Panc1 (cell line): ENCODE results near the gene INPP5F. TPM values are rescaled to one million over a fixed set of nuclear protein-coding genes. Genes with fewer than 3 reads are reported as not detected.
A peak's percentile ranks its signal among the peaks of the same experiment; 100 is the strongest.

Source experiments
- ATAC-seq: fragments of 200-7000 bp; cut with Tn5 transposase; 2 replicates; pipeline ENCODE4 v1.9.1; 2020; ENCODE audit warnings: mild to moderate bottlenecking, moderate library complexity
- BruUV-seq: library from RNA; stranded (reverse); fragments of 400-500 nt; replicated peaks from 2 replicates; lab custom pipeline; 2021; lab: Mats Ljungman, UMichigan
- CTCF ChIA-PET: fragments of 300-600 bp; sonication (Branson Sonifier 250); formaldehyde crosslinking; loops from one replicate; lab custom pipeline; 2022; ENCODE audit warnings: antibody characterized with exemption; lab: Charles Lee
- POLR2A ChIA-PET: fragments of 300-600 bp; sonication (Branson Sonifier 250); formaldehyde crosslinking; loops from one replicate; lab custom pipeline; 2022; ENCODE audit warnings: antibody characterized with exemption; lab: Charles Lee
- DNase-seq: peaks from one replicate; pipeline ENCODE4 v3.0.0-alpha.2; 2010; ENCODE audit warnings: low read depth, low spot score
- H3K27ac ChIP-seq: 2 replicates; pipeline ENCODE4 v1.5.1; 2011; ENCODE audit warnings: mild to moderate bottlenecking, low read length, inconsistent platforms
- H3K27me3 ChIP-seq: fragments of 200-500 bp; sonication (Bioruptor generic); 2 replicates; pipeline ENCODE4 v1.6.0; 2014; ENCODE audit warnings: low read length, inconsistent platforms; ENCODE audit not compliant: control insufficient read depth, insufficient read depth
- H3K36me3 ChIP-seq: fragments of 200-500 bp; sonication (Bioruptor generic); 2 replicates; pipeline ENCODE4 v1.5.1; 2014; ENCODE audit warnings: inconsistent platforms, mild to moderate bottlenecking, low read length, moderate library complexity; ENCODE audit not compliant: control insufficient read depth, insufficient read depth
- H3K4me1 ChIP-seq: 2 replicates; pipeline ENCODE4 v1.5.1; 2011; ENCODE audit warnings: inconsistent platforms, mild to moderate bottlenecking, low read length, moderate library complexity; ENCODE audit not compliant: control insufficient read depth, insufficient read depth
- H3K4me3 ChIP-seq, 2 experiments: 2 replicates each; pipeline ENCODE4 v1.5.1; 2011 to 2012; ENCODE audit warnings: low read depth in 2 of 2, low read length in 2 of 2, mild to moderate bottlenecking in 2 of 2, inconsistent platforms in 1 of 2, moderate library complexity in 1 of 2
- H3K9me3 ChIP-seq: fragments of 200-500 bp; sonication (Bioruptor generic); 2 replicates; pipeline ENCODE4 v1.5.1; 2014; ENCODE audit warnings: low read depth, mild to moderate bottlenecking, inconsistent platforms, low read length, moderate library complexity; ENCODE audit not compliant: control insufficient read depth, insufficient read depth
- POLR2AphosphoS5 ChIP-seq: IDR thresholded peaks from 2 replicates; pipeline ENCODE4 v1.6.1; 2012; ENCODE audit warnings: mild to moderate bottlenecking, low read depth, low read length, moderate library complexity
- SIN3A ChIP-seq: IDR thresholded peaks from 2 replicates; pipeline ENCODE4 v1.6.1; 2012; ENCODE audit warnings: low read depth, mild to moderate bottlenecking, low read length, moderate library complexity, borderline replicate concordance; ENCODE audit not compliant: insufficient read depth
- TCF7L2 ChIP-seq: IDR thresholded peaks from 2 replicates; pipeline ENCODE4 v1.6.1; 2011; ENCODE audit warnings: mild to moderate bottlenecking, low read depth, low read length, inconsistent platforms
- in situ Hi-C: cut with HindIII; loops from 2 replicates; pipeline ENCODE4 v1.10.0; 2016; ENCODE audit warnings: low sequenced_read_pairs, low pct_unique_long_range_greater_than_20kb
- intact Hi-C: fragments of 100-400 bp; cut with micrococcal nuclease; formaldehyde crosslinking; loops from one replicate; pipeline ENCODE4 v1.10.0; 2022; ENCODE audit not compliant: unreplicated experiment
- total RNA-seq: library from RNA; stranded (reverse); gene quantifications from one replicate; pipeline ENCODE4 v1.2.1, GENCODE V29; 2021; ENCODE audit not compliant: unreplicated experiment
- TF ChIP-seq, protein P1 (sequence below): fragments of 450-650 bp; IDR thresholded peaks from 2 replicates; pipeline ENCODE4 v1.5.1; 2017; ENCODE audit warnings: mild to moderate bottlenecking
- TF ChIP-seq, protein P2 (sequence below), 2 experiments: IDR thresholded peaks; 2 replicates each; pipeline ENCODE4 v1.6.1; 2011 to 2012; ENCODE audit warnings: low read depth in 2 of 2, control low read depth in 1 of 2, low read length in 1 of 2, mild to moderate bottlenecking in 1 of 2, moderate library complexity in 1 of 2; ENCODE audit not compliant: insufficient read depth in 1 of 2

INPP5F gene
- total RNA-seq, 1 experiment from 2014 or later = 26.7 TPM

DNA sequence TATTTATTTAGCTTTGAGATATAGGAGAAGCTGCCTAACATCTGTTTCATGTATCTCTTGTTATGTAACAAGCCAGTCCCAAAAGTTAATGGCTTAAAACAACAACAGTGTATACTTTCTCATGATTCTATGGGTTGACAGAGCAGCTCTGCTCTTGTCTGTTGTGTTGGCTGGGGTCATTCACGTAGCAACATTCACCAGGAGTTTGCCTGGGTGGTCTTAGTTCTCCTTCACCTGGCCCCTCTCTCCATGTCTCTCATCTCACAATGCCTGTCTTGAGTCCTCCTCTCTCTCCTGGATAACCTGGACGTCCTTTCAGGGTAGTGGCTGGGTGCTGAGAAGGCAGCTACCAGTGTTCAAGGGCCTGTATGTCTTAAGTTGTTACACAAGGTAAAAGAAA is 27.5 kb downstream of the INPP5F start:
- Histone ChIP-seq H3K27me3 (no peaks in the 10 kb centered on the region), H3K27ac (0 out of 2 replicates have a peak overlapping the region, but pooled peaks have one; percentile 12), H3K36me3 (no peaks in the 10 kb centered on the region), H3K4me1 (peaks cover 7% of the 10 kb centered on the region), H3K4me3 (no peak overlapping the region), H3K9me3 (no peaks in the 10 kb centered on the region)
- no peak for DNase-seq
- POLR2A ChIA-PET = no interaction called here
- no peak for TF ChIP-seq TCF7L2
- TF ChIP-seq POLR2AphosphoS5 = no peak
- TF ChIP-seq, protein P1, sequence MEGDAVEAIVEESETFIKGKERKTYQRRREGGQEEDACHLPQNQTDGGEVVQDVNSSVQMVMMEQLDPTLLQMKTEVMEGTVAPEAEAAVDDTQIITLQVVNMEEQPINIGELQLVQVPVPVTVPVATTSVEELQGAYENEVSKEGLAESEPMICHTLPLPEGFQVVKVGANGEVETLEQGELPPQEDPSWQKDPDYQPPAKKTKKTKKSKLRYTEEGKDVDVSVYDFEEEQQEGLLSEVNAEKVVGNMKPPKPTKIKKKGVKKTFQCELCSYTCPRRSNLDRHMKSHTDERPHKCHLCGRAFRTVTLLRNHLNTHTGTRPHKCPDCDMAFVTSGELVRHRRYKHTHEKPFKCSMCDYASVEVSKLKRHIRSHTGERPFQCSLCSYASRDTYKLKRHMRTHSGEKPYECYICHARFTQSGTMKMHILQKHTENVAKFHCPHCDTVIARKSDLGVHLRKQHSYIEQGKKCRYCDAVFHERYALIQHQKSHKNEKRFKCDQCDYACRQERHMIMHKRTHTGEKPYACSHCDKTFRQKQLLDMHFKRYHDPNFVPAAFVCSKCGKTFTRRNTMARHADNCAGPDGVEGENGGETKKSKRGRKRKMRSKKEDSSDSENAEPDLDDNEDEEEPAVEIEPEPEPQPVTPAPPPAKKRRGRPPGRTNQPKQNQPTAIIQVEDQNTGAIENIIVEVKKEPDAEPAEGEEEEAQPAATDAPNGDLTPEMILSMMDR = no peak
- TF ChIP-seq, protein P2, sequence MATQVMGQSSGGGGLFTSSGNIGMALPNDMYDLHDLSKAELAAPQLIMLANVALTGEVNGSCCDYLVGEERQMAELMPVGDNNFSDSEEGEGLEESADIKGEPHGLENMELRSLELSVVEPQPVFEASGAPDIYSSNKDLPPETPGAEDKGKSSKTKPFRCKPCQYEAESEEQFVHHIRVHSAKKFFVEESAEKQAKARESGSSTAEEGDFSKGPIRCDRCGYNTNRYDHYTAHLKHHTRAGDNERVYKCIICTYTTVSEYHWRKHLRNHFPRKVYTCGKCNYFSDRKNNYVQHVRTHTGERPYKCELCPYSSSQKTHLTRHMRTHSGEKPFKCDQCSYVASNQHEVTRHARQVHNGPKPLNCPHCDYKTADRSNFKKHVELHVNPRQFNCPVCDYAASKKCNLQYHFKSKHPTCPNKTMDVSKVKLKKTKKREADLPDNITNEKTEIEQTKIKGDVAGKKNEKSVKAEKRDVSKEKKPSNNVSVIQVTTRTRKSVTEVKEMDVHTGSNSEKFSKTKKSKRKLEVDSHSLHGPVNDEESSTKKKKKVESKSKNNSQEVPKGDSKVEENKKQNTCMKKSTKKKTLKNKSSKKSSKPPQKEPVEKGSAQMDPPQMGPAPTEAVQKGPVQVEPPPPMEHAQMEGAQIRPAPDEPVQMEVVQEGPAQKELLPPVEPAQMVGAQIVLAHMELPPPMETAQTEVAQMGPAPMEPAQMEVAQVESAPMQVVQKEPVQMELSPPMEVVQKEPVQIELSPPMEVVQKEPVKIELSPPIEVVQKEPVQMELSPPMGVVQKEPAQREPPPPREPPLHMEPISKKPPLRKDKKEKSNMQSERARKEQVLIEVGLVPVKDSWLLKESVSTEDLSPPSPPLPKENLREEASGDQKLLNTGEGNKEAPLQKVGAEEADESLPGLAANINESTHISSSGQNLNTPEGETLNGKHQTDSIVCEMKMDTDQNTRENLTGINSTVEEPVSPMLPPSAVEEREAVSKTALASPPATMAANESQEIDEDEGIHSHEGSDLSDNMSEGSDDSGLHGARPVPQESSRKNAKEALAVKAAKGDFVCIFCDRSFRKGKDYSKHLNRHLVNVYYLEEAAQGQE (IDR thresholded peaks at IDR 0.05; ENCODE audit: insufficient read depth in 1 of 2, low read depth in 2 of 2, low read length in 1 of 2) = no peak
- no TSS peak for BruUV-seq
- intact Hi-C loops (no loop called here), in situ Hi-C loops (no loop called here)
- no peak for ATAC-seq
- CTCF ChIA-PET = interaction anchor here (0.7 kb wide), 1 partner anchor 145 kb away, joined by 3 read pairs; no protein-coding TSS in a partner anchor

DNA sequence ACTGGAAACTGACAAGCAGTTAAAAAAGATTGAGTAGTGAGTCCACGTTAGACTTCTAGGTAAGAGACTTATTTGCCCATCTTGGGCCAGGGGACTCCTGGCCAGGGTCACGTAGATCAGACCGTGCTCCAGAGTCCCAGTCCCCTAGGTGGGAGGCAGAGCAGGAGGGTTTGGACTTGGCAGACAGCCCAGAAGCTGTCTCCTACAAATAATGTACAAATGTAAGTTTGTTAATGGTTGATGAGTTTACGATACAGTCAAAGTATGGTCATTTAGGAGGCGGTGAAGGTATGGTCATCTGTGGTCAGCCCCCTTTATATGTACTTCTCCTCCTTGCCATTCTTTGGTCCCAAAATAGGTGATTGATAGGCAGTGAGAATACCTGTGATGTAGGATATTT is 28.2 kb downstream of the INPP5F start:
- intact Hi-C loops (no loop called here), in situ Hi-C loops (no loop called here)
- Histone ChIP-seq H3K4me1 (peaks cover 7% of the 10 kb centered on the region), H3K27ac (no peak overlapping the region), H3K27me3 (no peaks in the 10 kb centered on the region), H3K9me3 (no peaks in the 10 kb centered on the region), H3K36me3 (no peaks in the 10 kb centered on the region), H3K4me3 (no peak overlapping the region)
- ChIA-PET CTCF (no interaction called here), POLR2A (no interaction called here)
- no peak for ATAC-seq
- TF ChIP-seq TCF7L2 (no peak), SIN3A (no peak), POLR2AphosphoS5 (no peak)
- TF ChIP-seq, protein P1 = no peak
- TF ChIP-seq, protein P2 (IDR thresholded peaks at IDR 0.05; ENCODE audit: insufficient read depth in 1 of 2, low read depth in 2 of 2, low read length in 1 of 2) = no peak
- BruUV-seq = no TSS peak
- no peak for DNase-seq
